ENCODE results near the gene NYAP2. TPM values are rescaled to one million over a fixed set of nuclear protein-coding genes. Genes with fewer than 3 reads are reported as not detected.

NYAP2 gene
- total RNA-seq, 2 experiments from 2014 or later = 0.09 TPM; not detected in 1

DNA sequence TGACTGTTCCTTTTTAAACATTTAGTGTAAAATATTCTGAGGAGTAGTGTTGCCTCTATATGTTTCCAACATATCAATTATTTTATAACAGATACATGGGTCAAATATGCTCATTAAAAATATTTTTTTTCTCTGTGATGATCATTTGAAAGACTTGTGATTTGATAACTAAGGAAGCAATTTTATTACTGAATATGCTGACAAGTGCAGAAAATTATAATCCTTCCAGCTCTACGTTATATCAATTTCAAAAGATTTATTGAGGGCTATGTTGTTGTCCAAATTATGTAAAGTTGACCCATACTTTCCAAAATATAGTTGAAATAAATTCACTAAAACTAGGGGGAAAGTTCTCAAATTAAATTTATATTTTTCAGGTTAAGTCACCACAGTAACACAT is 290.6 kb downstream of the NYAP2 start:
- intact Hi-C loops (cut with micrococcal nuclease; ENCODE audit: unreplicated experiment) = no loop called here
- Histone ChIP-seq H3K4me1 (ENCODE audit: insufficient read depth, low read length, poor library complexity, severe bottlenecking) (no peaks in the 10 kb centered on the region), H3K27ac (ENCODE audit: low read depth, low read length, poor library complexity, severe bottlenecking) (no peak overlapping the region), H2AFZ (ENCODE audit: low read length) (no peak overlapping the region), H3K4me2 (ENCODE audit: low read length) (no peak overlapping the region), H3K79me2 (ENCODE audit: insufficient read depth, low read depth, low read length) (no peaks in the 10 kb centered on the region), H3K36me3 (ENCODE audit: insufficient read depth, low read length) (no peaks in the 10 kb centered on the region), H3K9me3 (ENCODE audit: low read length) (no peaks in the 10 kb centered on the region), H4K20me1 (ENCODE audit: insufficient read depth, low read length) (no peaks in the 10 kb centered on the region), H3K4me3 (ENCODE audit: low read depth, low read length, poor library complexity, severe bottlenecking) (no peak overlapping the region), H3K9me2 (ENCODE audit: insufficient read depth, low read length) (no peaks in the 10 kb centered on the region)
- no peak for DNase-seq (ENCODE audit: low spot score)
- ChIA-PET CTCF (ENCODE audit: unreplicated experiment) (no interaction called here), POLR2A (no interaction called here)
- BruUV-seq (replicated peaks) = no TSS peak
- TF ChIP-seq, protein P1, sequence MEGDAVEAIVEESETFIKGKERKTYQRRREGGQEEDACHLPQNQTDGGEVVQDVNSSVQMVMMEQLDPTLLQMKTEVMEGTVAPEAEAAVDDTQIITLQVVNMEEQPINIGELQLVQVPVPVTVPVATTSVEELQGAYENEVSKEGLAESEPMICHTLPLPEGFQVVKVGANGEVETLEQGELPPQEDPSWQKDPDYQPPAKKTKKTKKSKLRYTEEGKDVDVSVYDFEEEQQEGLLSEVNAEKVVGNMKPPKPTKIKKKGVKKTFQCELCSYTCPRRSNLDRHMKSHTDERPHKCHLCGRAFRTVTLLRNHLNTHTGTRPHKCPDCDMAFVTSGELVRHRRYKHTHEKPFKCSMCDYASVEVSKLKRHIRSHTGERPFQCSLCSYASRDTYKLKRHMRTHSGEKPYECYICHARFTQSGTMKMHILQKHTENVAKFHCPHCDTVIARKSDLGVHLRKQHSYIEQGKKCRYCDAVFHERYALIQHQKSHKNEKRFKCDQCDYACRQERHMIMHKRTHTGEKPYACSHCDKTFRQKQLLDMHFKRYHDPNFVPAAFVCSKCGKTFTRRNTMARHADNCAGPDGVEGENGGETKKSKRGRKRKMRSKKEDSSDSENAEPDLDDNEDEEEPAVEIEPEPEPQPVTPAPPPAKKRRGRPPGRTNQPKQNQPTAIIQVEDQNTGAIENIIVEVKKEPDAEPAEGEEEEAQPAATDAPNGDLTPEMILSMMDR (conservative IDR thresholded peaks at IDR 0.05; ENCODE audit: low read length) = no peak
- no peak for TF ChIP-seq EZH2phosphoT487 (IDR thresholded peaks at IDR 0.05; ENCODE audit: borderline replicate concordance, low read depth, low read length)

DNA sequence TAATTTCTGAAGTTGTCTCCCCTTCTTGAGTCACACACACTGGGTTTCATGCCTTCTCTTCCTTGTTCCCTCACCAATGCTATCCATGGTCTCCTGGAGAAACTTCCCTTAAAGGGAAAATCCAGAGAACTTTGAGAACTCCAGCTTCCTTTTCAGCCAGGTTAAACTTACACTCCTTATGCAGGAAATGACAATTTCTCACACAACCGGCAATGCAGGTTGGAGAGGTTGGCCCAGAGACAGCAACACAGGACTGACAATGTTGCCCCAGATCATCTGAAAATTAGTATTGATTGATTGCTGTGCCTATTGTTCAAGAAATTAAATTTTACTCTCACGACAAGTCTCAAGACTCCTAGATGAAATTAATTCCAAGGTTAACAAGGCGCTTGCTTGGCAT is 292.2 kb downstream of the NYAP2 start:
- TF ChIP-seq, protein P1 (conservative IDR thresholded peaks at IDR 0.05; ENCODE audit: low read length) = no peak
- TF ChIP-seq EZH2phosphoT487 (IDR thresholded peaks at IDR 0.05; ENCODE audit: borderline replicate concordance, low read depth, low read length) = no peak
- H3K9me3 ChIP-seq (ENCODE audit: low read length) = no peaks in the 10 kb centered on the region
- no peaks in the 10 kb centered on the region for H3K79me2 ChIP-seq (ENCODE audit: insufficient read depth, low read depth, low read length)
- H3K36me3 ChIP-seq (ENCODE audit: insufficient read depth, low read length) = no peaks in the 10 kb centered on the region
- no peak overlapping the region for H3K4me3 ChIP-seq (ENCODE audit: low read depth, low read length, poor library complexity, severe bottlenecking)
- CTCF ChIA-PET (ENCODE audit: unreplicated experiment) = no interaction called here
- H3K9me2 ChIP-seq (ENCODE audit: insufficient read depth, low read length) = no peaks in the 10 kb centered on the region
- no peaks in the 10 kb centered on the region for H4K20me1 ChIP-seq (ENCODE audit: insufficient read depth, low read length)
- no peak overlapping the region for H3K4me2 ChIP-seq (ENCODE audit: low read length)
- intact Hi-C loops (cut with micrococcal nuclease; ENCODE audit: unreplicated experiment) = no loop called here
- no peak overlapping the region for H2AFZ ChIP-seq (ENCODE audit: low read length)
- DNase-seq (ENCODE audit: low spot score) = no peak
- H3K27ac ChIP-seq (ENCODE audit: low read depth, low read length, poor library complexity, severe bottlenecking) = no peak overlapping the region
- no TSS peak for BruUV-seq (replicated peaks)
- POLR2A ChIA-PET = no interaction called here
- H3K4me1 ChIP-seq (ENCODE audit: insufficient read depth, low read length, poor library complexity, severe bottlenecking) = no peaks in the 10 kb centered on the region

DNA sequence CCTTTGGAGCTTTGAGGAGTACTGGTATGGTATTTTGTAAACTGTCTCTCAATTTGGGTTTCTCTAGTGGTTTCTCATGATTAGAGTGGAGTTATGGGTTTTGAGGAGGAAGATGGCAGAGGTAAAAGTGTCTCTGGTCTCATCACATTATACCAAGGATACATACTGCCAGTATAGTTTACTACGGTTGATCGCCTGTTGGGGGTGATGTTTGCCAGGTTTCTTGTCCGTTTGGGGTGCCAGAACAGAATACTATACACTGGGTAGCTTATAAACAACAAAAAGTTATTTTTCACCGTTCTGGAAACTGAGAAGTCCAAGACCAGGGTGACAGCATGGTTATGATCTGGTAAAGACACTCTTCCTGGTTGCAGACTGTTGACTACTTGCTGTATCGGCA is 293.7 kb downstream of the NYAP2 start:
- BruUV-seq (replicated peaks) = no TSS peak
- ChIA-PET POLR2A (interaction anchor here (0.5 kb wide), 1 partner anchor 1428 kb away, joined by 4 read pairs; no protein-coding TSS in a partner anchor), CTCF (ENCODE audit: unreplicated experiment) (no interaction called here)
- Histone ChIP-seq H3K4me2 (ENCODE audit: low read length) (no peak overlapping the region), H4K20me1 (ENCODE audit: insufficient read depth, low read length) (no peaks in the 10 kb centered on the region), H3K9me2 (ENCODE audit: insufficient read depth, low read length) (no peaks in the 10 kb centered on the region), H3K27ac (ENCODE audit: low read depth, low read length, poor library complexity, severe bottlenecking) (no peak overlapping the region), H3K9me3 (ENCODE audit: low read length) (no peaks in the 10 kb centered on the region), H3K79me2 (ENCODE audit: insufficient read depth, low read depth, low read length) (no peaks in the 10 kb centered on the region), H2AFZ (ENCODE audit: low read length) (no peak overlapping the region), H3K4me1 (ENCODE audit: insufficient read depth, low read length, poor library complexity, severe bottlenecking) (no peaks in the 10 kb centered on the region), H3K36me3 (ENCODE audit: insufficient read depth, low read length) (no peaks in the 10 kb centered on the region), H3K4me3 (ENCODE audit: low read depth, low read length, poor library complexity, severe bottlenecking) (no peak overlapping the region)
- intact Hi-C loops (cut with micrococcal nuclease; ENCODE audit: unreplicated experiment) = no loop called here
- TF ChIP-seq, protein P1 (conservative IDR thresholded peaks at IDR 0.05; ENCODE audit: low read length) = peak; percentile 27; the same call in 1 of the 2 replicates
- no peak for TF ChIP-seq EZH2phosphoT487 (IDR thresholded peaks at IDR 0.05; ENCODE audit: borderline replicate concordance, low read depth, low read length)
- DNase-seq (ENCODE audit: low spot score) = no peak

Measured in OCI-LY7 (cell line).